GM19455 (cell line): ENCODE data around the gene KATNB1.
"Not testable (repeated sequence)": the region's sequence is repeated elsewhere in the genome, so short reads cannot be mapped to it uniquely, and the experiment has no call there.

Experiments used
- ATAC-seq: cut with Tn5 transposase; IDR thresholded peaks from one replicate; pipeline ENCODE4 v1.9.1; 2021; ENCODE audit not compliant: unreplicated experiment

KATNB1 gene

GRCh38 chr16:57770361-57770760 lies 34.8 kb downstream of the KATNB1 start:
- ATAC-seq: no peak

- ATAC-seq: no peak
These were observed 35.7 kb downstream of the KATNB1 start for GRCh38 chr16:57771141-57771785.

DNA sequence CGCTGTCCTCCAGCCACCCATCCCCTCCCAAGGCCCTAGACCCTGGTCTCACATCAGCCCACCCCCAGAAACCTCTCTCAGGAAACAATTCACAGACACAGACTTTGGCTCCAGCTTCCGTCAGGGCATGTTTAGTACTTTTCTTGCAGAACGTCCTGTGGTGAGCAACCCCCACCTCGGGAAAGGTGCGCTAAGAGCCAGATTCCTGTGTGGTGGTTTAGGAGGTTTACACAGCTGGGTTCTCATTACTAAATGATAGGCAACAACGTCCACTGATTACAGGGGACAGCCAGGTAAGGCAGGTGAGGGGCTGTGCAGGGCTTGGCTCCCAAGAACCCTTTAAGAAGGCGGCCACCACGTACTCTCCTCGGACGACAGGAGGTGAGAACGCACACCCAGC lies 37.4 kb downstream of the KATNB1 start:
- ATAC-seq: no peak

- no peak for ATAC-seq
These were observed 38.2 kb downstream of the KATNB1 start for GRCh38 chr16:57773655-57774295.

- no peak for ATAC-seq
These were observed 39.2 kb downstream of the KATNB1 start for GRCh38 chr16:57774705-57775285.

GRCh38 chr16:57775661-57776469 lies 40.3 kb downstream of the KATNB1 start:
- no peak for ATAC-seq

GRCh38 chr16:57778658-57779057 lies 43.1 kb downstream of the KATNB1 start:
- ATAC-seq: no peak

DNA sequence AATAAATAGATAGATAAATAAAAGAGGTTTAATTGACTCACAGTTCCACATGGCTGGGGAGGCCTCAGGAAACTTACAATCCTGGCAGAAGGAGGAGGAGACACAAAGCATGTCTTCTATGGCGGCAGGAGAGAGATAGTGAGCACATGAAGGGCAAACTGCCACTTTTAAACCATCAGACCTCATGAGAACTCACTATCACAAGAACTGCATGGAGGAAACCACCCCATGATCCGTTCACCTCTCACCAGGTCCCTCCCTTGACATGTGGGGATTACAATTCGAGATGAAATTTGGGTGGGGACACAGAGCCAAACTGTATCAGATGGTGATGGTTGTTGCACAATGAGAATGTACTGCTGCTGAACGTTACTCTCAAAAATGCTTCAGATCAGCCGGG lies 44.3 kb downstream of the KATNB1 start:
- ATAC-seq: not testable (repeated sequence)

GRCh38 chr16:57781349-57781740 lies 45.8 kb downstream of the KATNB1 start:
- ATAC-seq: no peak

DNA sequence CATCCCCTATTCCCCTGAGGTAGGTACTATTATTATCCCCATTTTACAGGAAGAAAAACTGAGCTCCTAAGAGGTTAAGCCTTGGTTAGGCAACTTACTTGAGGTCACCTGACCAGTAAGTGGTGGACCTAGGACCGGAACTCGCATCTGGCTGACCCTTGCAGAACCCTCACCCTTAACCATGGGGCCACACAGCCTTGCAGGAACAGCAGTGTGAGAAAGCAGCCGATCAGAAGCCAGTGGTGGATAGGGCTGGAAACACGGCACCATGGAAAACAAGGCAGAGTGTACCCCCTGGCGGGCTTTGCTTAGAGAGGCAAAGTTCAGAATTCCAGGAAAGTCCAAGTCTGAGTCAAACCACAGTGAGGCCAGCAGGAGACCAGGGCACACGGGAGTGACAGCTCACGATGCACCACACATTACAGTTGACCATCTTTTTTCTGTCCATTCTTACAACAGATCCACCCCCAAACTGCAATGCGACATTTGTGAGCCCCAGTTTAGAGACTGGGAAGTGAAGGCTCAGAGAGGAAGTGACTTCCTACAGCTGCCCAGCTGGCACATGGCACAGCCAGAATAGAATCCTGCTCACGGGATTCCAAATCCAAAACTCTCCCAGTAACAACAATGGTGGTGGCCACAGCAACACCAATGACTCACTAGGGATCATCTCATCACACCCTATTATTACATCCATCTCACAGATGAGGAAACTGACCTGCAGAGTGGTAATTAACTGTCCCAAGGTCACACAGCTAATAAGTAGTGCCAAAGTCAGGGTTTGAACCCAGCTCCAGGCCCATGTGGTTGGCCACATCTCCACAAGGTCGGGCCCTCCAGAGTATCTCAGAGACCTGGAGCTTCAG lies 46.4 kb downstream of the KATNB1 start:
- no peak for ATAC-seq

DNA sequence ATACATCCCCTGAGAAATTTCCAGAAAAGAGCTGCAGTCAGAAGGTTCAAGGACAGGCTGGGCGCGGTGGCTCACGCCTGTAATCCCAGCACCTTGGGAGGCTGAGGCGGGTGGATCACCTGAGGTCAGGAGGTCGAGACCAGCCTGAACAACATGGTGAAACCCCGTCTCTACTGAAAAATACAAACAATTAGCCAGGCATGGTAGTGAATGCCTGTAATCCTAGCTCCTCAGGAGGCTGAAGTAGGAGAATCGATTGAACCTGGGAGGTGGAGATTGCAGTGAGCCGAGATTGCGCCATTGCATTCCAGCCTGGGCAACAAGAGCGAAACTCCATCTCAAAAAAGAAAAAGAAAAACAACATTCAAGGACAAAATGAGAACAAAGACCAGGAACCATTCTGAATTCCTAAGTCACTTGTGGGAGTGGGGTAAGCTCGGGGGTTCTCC lies 47.1 kb downstream of the KATNB1 start:
- ATAC-seq: not testable (repeated sequence)

- no peak for ATAC-seq
These were observed 47.5 kb downstream of the KATNB1 start for GRCh38 chr16:57783116-57783515.

GRCh38 chr16:57783883-57784282 lies 48.3 kb downstream of the KATNB1 start:
- no peak for ATAC-seq

GRCh38 chr16:57784334-57784733 lies 48.8 kb downstream of the KATNB1 start:
- ATAC-seq: no peak

DNA sequence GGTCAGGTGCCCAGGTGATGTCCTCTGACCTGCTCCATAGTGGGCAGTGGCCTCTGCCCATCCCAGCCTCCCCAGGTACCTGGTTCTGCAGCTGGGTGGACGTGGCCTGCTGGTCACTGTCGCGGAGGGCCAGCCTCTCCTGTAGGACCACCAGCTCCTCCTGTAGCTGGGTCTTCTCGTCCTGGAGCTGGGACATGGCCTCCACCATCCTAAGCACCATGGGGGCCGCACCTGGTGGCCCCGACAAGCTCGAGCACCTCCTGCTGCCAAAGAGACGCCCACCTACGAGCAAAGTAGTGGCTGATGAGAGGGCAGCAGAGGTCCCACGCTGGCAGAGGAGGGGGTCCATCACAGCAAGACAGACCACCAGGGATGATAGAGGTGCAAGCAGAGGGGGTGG lies 49.8 kb downstream of the KATNB1 start:
- no peak for ATAC-seq

- no peak for ATAC-seq
These were observed 50.4 kb downstream of the KATNB1 start for GRCh38 chr16:57785924-57786323.

DNA sequence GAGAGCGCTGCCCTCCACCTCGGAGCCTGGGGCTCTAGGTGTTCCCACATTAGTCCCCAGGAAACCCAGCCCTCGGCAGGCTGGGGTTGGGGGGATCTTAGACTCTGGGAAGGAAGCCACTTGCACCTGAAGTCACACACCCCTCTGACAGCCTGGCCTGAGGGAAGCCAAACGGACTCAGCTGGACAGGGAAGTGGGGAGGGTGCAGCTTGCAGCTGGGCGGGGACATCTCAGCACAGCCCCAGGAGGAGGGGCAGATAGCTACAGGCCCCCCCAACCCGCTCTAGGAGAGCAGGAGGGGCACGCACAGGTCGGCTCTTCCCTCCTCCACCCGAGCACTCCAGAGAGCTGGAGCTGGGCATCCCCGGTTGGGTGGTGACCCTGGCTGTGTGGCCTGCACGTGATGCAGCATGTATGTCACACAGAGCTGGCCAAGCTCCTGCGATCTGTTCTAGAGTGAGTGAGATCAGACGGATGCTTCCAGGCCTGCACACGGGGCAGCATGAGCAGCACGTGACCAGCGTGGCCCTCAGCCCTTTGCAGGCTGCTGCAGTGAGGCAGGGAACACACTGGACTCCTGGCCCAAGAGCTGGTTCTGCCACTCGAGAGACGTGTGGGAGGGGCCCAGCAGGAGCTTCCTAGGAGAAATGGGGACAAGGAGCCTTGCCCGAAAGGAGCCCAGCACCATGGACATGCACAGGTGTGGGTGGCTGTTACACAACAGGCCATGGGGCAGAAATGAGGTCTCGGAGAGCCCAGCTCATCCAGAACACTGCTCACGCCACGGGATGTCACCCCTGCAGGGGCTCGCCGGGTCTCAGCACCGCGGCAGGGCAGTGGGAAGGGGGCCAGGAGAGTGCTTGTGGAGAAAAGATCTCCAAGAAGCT lies 51.3 kb downstream of the KATNB1 start:
- ATAC-seq: no peak

GRCh38 chr16:57787519-57787905 lies 51.9 kb downstream of the KATNB1 start:
- no peak for ATAC-seq

DNA sequence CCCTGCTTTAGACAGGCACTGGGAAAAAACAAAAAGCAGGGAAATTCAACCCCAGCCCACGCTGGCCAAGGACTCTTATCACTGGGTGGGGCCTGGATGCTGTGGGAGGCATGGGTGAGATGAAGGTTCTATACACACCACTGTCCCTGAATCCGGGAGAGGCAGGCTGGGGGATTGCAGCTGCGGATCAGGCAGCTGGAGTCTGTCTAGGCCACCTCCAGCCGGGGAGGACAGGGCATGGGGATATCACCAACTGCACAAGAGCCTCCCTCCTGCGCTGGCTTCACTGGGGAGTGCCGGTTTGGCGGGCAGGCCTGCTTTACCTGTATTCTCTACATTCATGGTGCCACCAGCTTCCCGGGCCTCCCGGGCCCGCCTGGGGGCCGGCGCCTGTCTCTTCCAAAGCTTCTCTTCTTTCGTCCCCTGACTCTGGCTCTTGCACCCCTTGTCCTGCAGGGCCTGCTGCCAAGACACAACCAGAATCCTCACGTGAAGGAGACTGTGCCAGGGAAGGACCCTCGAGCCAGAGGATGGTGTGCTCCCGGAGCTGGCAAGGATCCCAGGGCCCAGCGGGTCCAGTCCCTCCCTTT lies 52.8 kb downstream of the KATNB1 start:
- no peak for ATAC-seq
